SK-N-SH treated with all-trans-retinoic acid at 6 μM for 48 hours (cell line): Measurements from ENCODE around the gene LOXL3.

ENCODE experiments used
- ATAC-seq: fragments of 200-7000 bp; cut with Tn5 transposase; 3 replicates; pipeline ENCODE4 v1.9.1; 2020; ENCODE audit warnings: mild to moderate bottlenecking, moderate library complexity
- ARNTL ChIP-seq: fragments of 450-650 bp; formaldehyde crosslinking; IDR thresholded peaks from 2 replicates; pipeline ENCODE4 v1.5.0; 2020; ENCODE audit warnings: low read depth, mild to moderate bottlenecking, moderate library complexity, borderline replicate concordance
- BACH2 ChIP-seq: fragments of 250-450 bp; sonication (Bioruptor Pico); IDR thresholded peaks from 2 replicates; pipeline ENCODE4 v1.9.0; 2021; ENCODE audit warnings: mild to moderate bottlenecking, borderline replicate concordance
- CSDC2 ChIP-seq: fragments of 250-450 bp; sonication (Bioruptor Pico); IDR thresholded peaks from 2 replicates; pipeline ENCODE4 v1.5.0; 2020; ENCODE audit warnings: mild to moderate bottlenecking, moderate library complexity
- ESRRG ChIP-seq: fragments of 250-450 bp; sonication (Bioruptor Pico); IDR thresholded peaks from 2 replicates; pipeline ENCODE4 v1.6.1; 2021; ENCODE audit warnings: mild to moderate bottlenecking
- GLIS3 ChIP-seq: fragments of 250-450 bp; sonication (Bioruptor Pico); IDR thresholded peaks from 2 replicates; pipeline ENCODE4 v1.5.0; 2020; ENCODE audit warnings: mild to moderate bottlenecking, moderate library complexity
- ISL1 ChIP-seq: fragments of 250-450 bp; sonication (Bioruptor Pico); IDR thresholded peaks from 2 replicates; pipeline ENCODE4 v2.1.2; 2022; ENCODE audit warnings: mild to moderate bottlenecking, moderate library complexity
- OSR1 ChIP-seq: fragments of 250-450 bp; sonication (Bioruptor Pico); IDR thresholded peaks from 2 replicates; pipeline ENCODE4 v1.8.0; 2022; ENCODE audit warnings: moderate library complexity, mild to moderate bottlenecking, inconsistent platforms
- SNAI2 ChIP-seq: fragments of 250-450 bp; sonication (Bioruptor Pico); IDR thresholded peaks from 2 replicates; pipeline ENCODE4 v1.5.0; 2020; ENCODE audit warnings: mild to moderate bottlenecking, moderate library complexity
- TOX ChIP-seq: fragments of 250-450 bp; sonication (Bioruptor Pico); IDR thresholded peaks from 2 replicates; pipeline ENCODE4 v1.8.0; 2021; ENCODE audit warnings: mild to moderate bottlenecking, moderate library complexity, borderline replicate concordance
- ZC3H10 ChIP-seq: fragments of 250-450 bp; sonication (Bioruptor Pico); IDR thresholded peaks from 2 replicates; pipeline ENCODE4 v1.5.1; 2021; ENCODE audit warnings: mild to moderate bottlenecking, moderate library complexity
- ZFP3 ChIP-seq: fragments of 250-450 bp; sonication (Bioruptor Pico); IDR thresholded peaks from 2 replicates; pipeline ENCODE4 v1.5.0; 2020; ENCODE audit warnings: mild to moderate bottlenecking, moderate library complexity
- ZFP30 ChIP-seq: fragments of 450-650 bp; formaldehyde crosslinking; IDR thresholded peaks from 2 replicates; pipeline ENCODE4 v1.5.0; 2022; ENCODE audit warnings: mild to moderate bottlenecking, moderate library complexity
- ZNF565 ChIP-seq: fragments of 450-650 bp; formaldehyde crosslinking; conservative IDR thresholded peaks from 2 replicates; pipeline ENCODE4 v1.5.0; 2020; ENCODE audit warnings: low read depth, mild to moderate bottlenecking, moderate library complexity
- ZNF70 ChIP-seq: fragments of 450-650 bp; formaldehyde crosslinking; IDR thresholded peaks from 2 replicates; pipeline ENCODE4 v1.5.0; 2020; ENCODE audit warnings: mild to moderate bottlenecking, moderate library complexity
- ZNF8 ChIP-seq: fragments of 450-650 bp; formaldehyde crosslinking; IDR thresholded peaks from 2 replicates; pipeline ENCODE4 v1.5.0; 2020; ENCODE audit warnings: mild to moderate bottlenecking, moderate library complexity
- TF ChIP-seq, protein P1 (sequence below): fragments of 250-450 bp; sonication (Bioruptor Pico); IDR thresholded peaks from 2 replicates; pipeline ENCODE4 v1.8.0; 2021; ENCODE audit warnings: low read depth, mild to moderate bottlenecking, moderate library complexity, borderline replicate concordance
- TF ChIP-seq, protein P2 (sequence below): fragments of 250-450 bp; sonication (Bioruptor Pico); IDR thresholded peaks from 2 replicates; pipeline ENCODE4 v1.5.0; 2020; ENCODE audit warnings: mild to moderate bottlenecking, moderate library complexity
- TF ChIP-seq, protein P3 (sequence below): fragments of 250-450 bp; sonication (Bioruptor Pico); IDR thresholded peaks from 2 replicates; pipeline ENCODE4 v1.5.1; 2020; ENCODE audit warnings: low read depth, mild to moderate bottlenecking, moderate library complexity
- TF ChIP-seq, protein P4 (sequence below): fragments of 250-450 bp; sonication (Bioruptor Pico); IDR thresholded peaks from 2 replicates; pipeline ENCODE4 v1.8.0; 2020; ENCODE audit warnings: mild to moderate bottlenecking, moderate library complexity, borderline replicate concordance

Gene LOXL3

DNA sequence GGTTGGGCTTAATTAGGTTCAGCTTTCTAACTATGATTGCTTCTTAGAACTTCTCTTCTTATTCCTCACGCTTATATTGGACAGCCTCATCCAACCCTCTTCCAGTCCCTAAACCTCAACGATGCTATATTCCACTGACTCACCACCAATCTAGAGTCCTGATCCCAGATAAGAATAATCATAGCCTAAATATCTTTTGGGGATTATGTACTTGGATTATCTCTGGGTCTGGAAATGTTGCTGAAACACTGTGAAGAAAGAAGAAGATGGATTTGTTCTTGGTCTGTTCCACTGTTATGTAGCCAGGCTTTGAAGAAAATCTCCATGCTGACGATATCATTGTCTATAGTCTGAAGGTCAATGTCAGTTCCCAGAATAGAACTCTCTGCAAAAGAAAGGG is 27.7 kb upstream of the LOXL3 start:
- TF ChIP-seq, protein P1, sequence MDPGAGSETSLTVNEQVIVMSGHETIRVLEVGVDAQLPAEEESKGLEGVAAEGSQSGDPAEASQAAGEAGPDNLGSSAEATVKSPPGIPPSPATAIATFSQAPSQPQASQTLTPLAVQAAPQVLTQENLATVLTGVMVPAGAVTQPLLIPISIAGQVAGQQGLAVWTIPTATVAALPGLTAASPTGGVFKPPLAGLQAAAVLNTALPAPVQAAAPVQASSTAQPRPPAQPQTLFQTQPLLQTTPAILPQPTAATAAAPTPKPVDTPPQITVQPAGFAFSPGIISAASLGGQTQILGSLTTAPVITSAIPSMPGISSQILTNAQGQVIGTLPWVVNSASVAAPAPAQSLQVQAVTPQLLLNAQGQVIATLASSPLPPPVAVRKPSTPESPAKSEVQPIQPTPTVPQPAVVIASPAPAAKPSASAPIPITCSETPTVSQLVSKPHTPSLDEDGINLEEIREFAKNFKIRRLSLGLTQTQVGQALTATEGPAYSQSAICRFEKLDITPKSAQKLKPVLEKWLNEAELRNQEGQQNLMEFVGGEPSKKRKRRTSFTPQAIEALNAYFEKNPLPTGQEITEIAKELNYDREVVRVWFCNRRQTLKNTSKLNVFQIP (CRISPR knock-in tag), result no peak
- TF ChIP-seq GLIS3 (CRISPR knock-in tag) (no peak), ZFP3 (CRISPR knock-in tag) (no peak), CSDC2 (CRISPR knock-in tag) (no peak), ZNF8 (no peak), ESRRG (CRISPR knock-in tag) (no peak), BACH2 (CRISPR knock-in tag) (no peak), ARNTL (CRISPR knock-in tag) (no peak), ZNF70 (CRISPR knock-in tag) (no peak), TOX (no peak), ZC3H10 (CRISPR knock-in tag) (no peak), ISL1 (CRISPR knock-in tag) (no peak), SNAI2 (no peak), ZNF565 (CRISPR knock-in tag) (no peak)
- TF ChIP-seq, protein P2, sequence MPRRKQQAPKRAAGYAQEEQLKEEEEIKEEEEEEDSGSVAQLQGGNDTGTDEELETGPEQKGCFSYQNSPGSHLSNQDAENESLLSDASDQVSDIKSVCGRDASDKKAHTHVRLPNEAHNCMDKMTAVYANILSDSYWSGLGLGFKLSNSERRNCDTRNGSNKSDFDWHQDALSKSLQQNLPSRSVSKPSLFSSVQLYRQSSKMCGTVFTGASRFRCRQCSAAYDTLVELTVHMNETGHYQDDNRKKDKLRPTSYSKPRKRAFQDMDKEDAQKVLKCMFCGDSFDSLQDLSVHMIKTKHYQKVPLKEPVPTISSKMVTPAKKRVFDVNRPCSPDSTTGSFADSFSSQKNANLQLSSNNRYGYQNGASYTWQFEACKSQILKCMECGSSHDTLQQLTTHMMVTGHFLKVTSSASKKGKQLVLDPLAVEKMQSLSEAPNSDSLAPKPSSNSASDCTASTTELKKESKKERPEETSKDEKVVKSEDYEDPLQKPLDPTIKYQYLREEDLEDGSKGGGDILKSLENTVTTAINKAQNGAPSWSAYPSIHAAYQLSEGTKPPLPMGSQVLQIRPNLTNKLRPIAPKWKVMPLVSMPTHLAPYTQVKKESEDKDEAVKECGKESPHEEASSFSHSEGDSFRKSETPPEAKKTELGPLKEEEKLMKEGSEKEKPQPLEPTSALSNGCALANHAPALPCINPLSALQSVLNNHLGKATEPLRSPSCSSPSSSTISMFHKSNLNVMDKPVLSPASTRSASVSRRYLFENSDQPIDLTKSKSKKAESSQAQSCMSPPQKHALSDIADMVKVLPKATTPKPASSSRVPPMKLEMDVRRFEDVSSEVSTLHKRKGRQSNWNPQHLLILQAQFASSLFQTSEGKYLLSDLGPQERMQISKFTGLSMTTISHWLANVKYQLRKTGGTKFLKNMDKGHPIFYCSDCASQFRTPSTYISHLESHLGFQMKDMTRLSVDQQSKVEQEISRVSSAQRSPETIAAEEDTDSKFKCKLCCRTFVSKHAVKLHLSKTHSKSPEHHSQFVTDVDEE (CRISPR knock-in tag), result no peak
- TF ChIP-seq, protein P3, sequence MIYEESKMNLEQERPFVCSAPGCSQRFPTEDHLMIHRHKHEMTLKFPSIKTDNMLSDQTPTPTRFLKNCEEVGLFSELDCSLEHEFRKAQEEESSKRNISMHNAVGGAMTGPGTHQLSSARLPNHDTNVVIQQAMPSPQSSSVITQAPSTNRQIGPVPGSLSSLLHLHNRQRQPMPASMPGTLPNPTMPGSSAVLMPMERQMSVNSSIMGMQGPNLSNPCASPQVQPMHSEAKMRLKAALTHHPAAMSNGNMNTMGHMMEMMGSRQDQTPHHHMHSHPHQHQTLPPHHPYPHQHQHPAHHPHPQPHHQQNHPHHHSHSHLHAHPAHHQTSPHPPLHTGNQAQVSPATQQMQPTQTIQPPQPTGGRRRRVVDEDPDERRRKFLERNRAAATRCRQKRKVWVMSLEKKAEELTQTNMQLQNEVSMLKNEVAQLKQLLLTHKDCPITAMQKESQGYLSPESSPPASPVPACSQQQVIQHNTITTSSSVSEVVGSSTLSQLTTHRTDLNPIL (CRISPR knock-in tag), result no peak
- TF ChIP-seq, protein P4, sequence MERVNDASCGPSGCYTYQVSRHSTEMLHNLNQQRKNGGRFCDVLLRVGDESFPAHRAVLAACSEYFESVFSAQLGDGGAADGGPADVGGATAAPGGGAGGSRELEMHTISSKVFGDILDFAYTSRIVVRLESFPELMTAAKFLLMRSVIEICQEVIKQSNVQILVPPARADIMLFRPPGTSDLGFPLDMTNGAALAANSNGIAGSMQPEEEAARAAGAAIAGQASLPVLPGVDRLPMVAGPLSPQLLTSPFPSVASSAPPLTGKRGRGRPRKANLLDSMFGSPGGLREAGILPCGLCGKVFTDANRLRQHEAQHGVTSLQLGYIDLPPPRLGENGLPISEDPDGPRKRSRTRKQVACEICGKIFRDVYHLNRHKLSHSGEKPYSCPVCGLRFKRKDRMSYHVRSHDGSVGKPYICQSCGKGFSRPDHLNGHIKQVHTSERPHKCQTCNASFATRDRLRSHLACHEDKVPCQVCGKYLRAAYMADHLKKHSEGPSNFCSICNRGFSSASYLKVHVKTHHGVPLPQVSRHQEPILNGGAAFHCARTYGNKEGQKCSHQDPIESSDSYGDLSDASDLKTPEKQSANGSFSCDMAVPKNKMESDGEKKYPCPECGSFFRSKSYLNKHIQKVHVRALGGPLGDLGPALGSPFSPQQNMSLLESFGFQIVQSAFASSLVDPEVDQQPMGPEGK, result no peak

DNA sequence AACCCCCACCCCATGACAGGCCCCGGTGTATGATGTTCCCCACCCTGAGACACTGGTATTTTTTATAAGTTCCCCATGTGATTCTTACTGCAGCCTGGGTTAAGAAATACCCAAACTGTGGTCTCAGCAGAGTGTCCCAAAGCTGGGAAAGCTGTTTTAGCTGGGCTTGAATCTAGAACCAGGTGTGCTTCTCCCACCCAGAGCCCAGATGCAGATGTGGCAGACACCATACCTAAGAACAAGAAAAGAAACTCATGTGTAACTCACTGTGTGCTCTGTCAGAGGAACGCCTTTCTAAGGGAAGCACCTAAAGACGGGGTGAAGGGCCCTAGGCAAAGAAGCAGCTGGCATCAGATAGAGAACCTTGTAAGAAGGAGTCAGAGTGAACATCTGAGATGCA is 24.7 kb upstream of the LOXL3 start:
- no peak for TF ChIP-seq TOX
- TF ChIP-seq, protein P1 (CRISPR knock-in tag), result no peak
- TF ChIP-seq, all 23 proteins: peak for 0
- no peak for ATAC-seq

More for the DNA sequence above, 27.7 kb upstream of the LOXL3 start:
- ATAC-seq, result no peak

DNA sequence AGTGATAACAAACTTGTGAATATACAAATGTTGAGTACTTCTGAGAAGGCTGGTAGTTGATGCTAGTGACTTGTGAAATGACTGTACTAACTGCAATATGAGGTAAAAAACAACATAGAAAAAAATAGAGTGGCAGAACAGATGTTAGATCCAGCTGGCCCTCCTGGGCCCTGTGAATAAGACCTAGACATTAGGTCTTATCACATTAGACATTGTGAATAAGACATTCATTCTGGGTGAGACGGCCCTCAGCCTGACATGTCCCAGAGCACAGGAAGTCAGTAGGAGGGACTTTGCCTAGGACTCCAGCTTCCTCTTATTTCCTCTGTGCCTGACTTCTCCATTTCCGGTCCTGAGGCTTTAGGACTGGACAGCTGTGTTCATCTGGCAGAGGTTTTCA is 23.7 kb upstream of the LOXL3 start:
- TF ChIP-seq ZFP3 (CRISPR knock-in tag), result no peak
- TF ChIP-seq BACH2 (CRISPR knock-in tag), result no peak
- no peak for TF ChIP-seq ZFP30 (CRISPR knock-in tag)
- TF ChIP-seq GLIS3 (CRISPR knock-in tag), result no peak
- TF ChIP-seq, protein P2 (CRISPR knock-in tag), result no peak
- no peak for TF ChIP-seq ZC3H10 (CRISPR knock-in tag)
- TF ChIP-seq, protein P1 (CRISPR knock-in tag), result no peak
- TF ChIP-seq OSR1 (CRISPR knock-in tag), result no peak
- no peak for TF ChIP-seq SNAI2
- ATAC-seq, result no peak; the same call in 2 of the 3 replicates
